Measurements from ENCODE around the gene KRTAP5-4.

- TF ChIP-seq CTCF (IDR thresholded peaks at IDR 0.05; ENCODE audit: low read depth, low read length, poor library complexity, severe bottlenecking) (no peak), EZH2phosphoT487 (IDR thresholded peaks at IDR 0.05; ENCODE audit: borderline replicate concordance, low read length) (no peak)
These were observed 23.5 kb upstream of the KRTAP5-4 start for GRCh38 chr11:1645357-1645821.

Measured in DOHH2 (cell line).